ENCODE data around the gene NPHP4.
"Not testable (repeated sequence)": the region's sequence is repeated elsewhere in the genome, so short reads cannot be mapped to it uniquely, and the experiment has no call there.

NPHP4 gene

DNA sequence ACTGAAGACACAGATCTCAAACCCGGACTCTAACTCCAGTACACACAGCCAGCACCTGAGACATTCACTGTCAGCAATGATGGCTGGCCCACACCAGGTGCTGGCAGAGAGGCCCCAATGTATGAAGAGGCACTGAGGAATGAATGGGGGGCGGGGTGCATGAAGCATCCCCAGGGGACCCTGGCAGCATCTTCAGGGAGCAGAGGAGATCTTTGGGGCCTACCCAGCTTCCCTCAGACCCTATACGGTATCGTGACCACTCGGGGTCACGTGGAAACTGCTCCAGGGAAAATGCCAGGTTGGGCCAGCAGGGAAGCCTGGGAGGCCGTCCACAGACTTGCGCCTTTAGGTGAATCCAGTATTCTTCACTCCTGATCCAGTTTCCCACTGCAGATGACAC, 84.3 kb downstream of the NPHP4 start:
- DNase-seq, result no peak

DNA sequence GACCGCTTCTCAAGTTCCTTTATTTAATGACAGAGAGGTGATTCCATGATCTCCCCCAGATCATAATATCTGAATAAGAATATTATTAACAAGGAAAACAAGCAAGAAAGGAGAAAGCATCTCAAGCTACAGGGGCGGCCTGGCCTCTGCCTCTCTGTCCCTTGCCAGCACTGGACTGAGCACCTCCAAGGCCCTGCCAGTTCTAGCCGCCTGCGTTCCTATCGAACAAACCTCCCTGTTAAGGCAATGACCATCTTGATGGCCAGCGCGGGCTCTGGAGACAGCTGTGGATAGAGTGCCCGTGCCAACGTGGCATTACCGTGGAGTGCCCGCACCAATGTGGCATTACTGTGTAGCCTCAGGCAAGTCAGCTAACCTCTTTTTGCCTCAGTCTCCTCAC, 84.8 kb downstream of the NPHP4 start:
- DNase-seq, result no peak

DNA sequence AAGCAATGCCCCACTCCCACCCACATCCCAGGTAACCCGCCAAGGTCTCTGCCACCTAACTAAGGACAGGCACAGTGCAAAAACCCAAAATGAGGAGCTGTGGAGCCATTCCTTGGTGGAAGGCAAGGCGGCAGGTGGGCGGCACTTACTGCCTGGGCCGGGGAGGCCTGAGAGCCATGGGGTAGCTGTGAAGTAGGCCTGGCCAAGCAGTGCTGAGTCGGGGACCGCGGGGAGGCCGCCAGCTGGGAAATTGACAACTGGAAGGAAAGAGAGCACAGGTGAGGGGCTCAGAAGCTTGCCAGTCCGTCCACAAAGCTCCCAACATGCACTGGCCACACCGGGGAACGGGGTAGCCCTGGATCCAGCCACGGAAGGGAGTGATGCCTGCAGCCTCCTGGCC, 85.3 kb downstream of the NPHP4 start:
- DNase-seq, result no peak

DNA sequence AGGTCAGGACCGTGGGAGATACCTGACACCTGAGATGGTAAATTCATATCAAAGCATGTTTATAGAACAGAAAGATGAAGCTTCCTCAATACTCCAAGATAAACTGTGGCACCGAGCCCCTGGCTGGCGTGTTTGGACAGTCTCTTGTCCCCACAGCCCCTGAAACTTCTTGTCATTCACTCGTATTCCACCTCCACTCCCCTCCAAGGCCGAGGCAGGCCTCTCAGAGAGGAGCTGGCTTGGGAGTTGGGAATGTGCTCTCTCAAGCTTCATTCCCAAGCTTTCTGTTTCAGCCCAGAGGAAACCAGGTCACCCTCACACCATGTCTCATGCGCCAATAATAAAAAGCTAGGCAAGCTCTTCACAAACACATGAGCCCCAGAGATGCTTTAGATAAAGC, 86.1 kb downstream of the NPHP4 start:
- DNase-seq, result no peak

DNA sequence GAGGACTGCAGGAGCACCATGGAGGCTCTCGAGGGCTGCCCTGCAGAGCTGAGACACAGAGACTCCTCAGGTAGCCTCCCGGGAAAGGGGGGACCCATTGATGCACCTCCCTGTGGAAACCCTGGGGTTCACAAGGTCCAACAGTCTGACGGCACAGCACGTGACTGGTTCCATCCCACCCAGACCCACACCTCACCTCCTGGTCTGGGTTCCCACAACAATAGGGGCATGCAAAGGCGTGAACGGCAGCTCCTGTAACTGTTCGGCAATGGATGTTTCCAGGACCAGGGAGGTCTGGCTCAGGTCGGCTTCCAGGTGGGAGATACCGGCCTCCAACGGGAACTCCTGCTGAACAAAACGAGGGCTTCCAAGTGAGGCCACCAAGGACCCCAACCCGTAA, 86.8 kb downstream of the NPHP4 start:
- no peak for DNase-seq

DNA sequence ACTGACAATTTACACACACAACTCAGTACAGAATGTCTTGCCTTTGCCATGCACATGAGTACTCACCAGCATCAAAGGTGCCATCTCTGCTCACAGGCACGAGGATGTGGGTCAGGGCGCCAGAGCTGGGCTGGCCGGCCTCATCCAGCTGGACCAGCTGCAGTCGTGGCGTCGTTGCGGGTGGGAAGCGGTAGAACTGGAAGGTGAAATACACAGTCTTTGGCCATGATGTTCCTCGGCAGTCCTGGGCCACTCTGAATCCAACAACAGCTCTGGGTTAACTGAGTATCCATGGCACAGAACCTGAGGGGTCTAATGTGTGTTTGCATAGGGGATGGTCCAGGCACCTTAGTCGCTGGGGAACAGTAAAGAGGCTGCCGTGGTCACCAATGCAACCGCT, 87.7 kb downstream of the NPHP4 start:
- no peak for DNase-seq

DNA sequence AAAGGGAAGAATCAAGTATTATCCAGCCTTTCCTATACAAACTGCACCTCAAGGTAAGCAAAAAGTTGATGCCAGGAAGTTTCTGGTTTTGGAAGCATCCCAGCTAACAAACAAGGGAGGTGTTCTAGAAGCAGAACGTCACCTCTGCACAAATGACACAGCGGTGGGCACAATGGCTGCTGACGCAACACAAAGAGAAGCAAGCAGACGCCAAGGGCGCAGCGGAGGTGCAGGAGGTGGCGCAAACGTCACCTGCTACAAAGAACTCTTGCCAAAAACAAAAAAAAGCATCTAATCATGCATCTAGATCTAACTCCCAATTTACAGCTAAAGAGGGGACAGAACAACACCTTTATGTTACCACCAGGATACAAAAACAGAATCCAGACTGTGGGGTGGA, 88.5 kb downstream of the NPHP4 start:
- no peak for DNase-seq

DNA sequence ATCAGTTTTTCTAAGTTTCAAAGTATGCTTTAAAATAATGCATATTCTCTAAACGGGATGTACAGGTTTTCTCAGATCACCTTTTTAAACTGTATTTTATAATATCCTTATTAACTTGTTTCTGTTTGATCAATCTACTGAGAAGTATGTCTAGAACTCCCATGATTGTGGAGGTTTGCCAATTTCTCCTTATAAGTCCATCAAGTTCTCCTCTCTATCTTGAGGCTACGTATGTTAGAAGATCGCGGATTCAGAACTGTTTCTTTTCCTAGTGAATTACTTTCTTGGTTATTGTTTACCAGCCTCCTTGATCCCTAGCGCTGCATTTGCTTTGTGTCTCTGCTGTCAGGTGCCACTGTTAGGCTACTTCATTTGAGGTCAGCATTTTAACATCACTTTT, 89.2 kb downstream of the NPHP4 start:
- DNase-seq, result no peak

DNA sequence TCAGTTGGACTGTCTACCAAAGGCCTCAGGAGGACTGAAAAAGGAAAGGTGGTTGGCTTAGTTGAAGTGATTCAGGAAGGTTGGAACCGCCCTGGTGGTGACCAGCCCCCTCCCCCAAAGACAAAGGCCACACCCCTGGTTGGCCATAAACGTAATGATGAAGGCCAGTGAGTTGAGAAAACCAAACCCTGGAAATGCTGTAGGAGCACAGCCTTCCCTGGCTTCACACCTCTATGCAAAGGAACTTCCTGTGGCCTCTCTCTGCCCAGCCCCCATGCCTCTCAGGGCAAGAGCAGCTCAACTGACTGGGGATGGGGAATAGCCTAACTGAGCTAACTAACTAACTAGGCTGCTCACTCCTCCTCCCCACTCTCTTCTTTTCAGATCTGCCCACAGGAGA, 90.4 kb downstream of the NPHP4 start:
- DNase-seq, result no peak

DNA sequence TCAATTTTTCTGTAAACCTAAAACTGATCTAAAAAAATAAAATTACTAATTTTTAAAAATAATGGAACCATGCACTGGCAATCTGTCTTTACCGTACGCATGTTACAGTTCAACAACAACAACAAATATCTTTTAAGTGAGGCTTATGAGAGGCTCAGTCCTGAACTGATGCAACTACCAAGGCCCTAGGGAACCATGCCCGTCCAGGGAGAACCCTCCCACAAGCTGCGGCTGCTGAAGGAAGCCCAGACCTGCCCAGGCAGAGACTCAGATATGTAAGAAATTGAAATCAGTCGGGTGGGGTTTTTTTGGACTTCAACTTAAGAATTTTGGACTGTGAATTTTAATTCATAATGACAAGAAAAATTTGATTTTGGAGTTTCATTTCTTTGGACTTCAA, 91.1 kb downstream of the NPHP4 start:
- no peak for DNase-seq

DNA sequence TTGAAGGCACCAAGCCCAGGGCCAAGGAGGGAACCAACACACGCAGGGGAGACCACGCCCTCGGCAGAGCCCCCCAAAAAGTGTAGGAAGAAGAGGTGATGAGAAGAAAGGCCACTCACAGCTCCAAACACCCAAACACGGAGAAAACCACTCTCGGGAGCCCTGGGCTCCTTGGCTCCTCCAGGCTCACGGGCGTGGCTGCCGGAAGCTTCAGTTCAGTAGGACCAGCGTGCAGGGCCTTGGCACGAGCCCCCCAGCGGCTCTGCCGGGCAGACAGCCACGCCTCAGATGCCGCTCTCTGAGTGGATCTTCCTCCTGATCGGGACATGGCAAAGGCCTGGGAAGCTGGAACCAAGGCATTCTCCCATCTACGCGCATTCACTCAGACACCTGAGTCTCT, 94.0 kb downstream of the NPHP4 start:
- DNase-seq, result no peak

DNA sequence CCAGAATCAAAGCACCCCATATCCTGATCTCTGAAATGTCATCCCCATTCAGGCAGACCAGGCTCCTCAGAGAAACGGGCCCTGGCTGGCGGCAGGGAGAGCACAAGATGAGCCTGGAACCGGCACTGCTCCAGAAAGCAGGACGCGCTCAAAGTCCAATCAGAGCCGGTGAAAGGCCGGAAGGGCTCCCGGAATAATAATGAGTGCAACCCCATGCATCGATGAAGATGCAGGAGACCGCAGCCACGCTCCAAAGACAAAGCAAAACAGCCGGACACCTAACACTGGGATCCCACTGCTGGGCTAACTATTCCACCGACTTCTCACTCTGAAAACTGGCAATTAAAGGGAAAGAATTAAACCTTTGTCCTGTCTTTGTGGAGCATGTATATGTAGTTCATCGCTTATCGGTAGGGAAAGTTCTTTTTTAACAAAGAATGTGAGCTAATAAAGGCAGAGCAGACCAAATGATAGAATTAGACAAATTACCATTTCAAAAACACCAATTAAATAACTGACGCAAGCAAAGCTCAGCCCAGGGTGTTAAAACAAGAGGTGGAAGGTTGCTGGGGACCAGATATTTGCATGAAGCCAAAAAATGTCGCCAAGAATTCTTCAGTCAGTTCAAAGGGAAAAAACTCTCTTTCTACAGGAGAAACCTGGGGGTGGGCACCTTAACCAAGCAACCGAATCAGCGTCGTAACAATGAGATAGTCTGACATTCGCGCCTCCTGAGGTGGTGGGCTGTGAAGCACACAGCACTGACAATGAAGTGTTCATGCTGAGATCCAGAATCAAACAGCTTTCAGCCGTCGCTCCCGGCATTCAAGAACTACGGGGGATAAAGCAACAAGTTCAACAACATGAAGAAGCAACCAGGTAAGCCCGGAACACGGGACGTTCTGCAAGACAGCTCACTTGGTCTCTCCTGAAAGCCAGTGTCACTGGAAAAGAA, 95.2 kb downstream of the NPHP4 start:
- peak in 1 of 2 donors; percentile 16 for DNase-seq

DNA sequence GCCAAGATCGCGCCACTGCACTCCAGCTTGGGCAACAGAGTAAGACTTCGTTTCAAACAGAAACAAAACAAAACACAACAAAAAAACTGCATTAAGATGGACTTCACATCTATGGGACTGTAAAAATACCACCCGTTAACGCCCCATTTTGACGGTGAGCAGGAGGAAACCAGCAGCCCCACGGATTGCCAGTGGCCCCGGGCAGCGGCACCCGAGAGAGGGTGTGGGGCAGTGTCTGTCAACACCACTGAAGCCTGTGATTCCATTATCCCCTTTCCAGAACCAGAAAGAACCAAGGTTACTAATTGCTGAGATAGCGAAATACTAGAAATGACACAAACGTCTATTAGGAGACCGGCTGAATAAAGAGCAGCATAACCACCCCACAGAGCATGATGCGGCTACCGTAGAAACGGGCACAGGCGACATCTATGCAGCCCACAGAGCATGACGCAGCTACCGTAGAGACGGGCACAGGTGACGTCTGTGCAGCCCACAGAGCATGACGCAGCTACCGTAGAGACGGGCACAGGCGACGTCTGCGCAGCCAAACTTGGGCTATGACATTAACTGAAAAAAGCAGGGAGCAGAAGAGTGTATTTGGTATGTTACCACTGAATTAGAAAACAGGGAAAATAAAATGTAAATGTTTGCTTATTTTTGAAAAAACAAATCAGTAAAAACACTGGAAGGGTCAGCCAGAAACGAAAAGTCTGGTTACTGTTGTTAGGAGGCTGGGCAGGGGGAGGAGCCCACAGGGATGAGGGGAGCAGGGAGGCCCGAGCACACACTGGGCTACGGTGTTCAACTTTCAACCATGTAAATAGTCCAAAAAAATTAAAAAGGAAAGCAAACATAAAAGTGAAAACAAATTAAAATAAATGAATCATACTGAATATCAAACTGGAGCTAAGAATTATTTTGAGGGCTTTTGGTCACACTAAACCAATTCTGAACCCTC, 96.5 kb downstream of the NPHP4 start:
- DNase-seq, result no peak

DNA sequence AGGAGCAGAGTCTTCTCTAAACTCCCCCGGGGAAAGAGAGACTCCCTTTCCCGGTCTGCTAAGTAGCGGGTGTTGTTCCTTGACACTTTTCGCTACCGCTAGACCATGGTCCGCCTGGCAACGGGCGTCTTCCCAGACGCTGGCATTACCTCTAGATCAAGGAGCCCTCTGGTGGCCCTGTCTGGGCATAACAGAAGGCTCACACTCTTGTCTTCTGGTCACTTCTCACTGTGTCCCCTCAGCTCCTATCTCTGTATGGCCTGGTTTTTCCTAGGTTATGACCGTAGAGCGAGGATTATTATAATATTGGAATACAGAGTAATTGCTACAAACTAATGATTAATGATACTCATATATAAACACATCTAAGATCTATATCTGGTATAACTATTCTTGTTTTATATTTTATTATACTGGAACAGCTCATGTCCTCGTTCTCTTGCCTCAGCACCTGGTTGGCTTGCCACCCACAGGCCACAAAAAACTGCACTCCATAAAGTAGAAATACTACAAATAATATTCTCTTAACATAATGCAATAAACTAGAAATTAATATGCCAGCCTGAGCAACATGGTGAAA, 98.4 kb downstream of the NPHP4 start:
- DNase-seq, result not testable (repeated sequence)

DNA sequence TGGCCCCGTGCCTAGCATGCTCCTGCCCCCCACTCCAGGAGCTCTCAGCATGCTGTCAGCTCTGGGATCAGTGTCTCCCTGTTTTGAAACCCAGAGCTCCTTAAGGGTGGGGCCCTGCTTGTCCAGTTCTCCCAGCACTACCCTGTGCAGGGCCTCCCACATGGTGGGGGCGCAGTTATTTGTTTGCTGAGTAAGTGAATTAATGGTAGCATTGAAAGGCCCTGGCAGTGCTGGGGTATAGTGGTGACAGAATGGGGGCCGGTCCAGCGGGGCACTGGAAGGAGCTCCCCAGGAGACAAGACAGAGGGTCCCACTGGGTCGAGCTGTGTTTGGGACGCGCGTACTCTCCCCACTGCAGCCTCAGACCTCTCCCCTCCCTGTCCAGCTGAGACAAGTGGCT, 99.9 kb downstream of the NPHP4 start:
- DNase-seq, result no peak

DNA sequence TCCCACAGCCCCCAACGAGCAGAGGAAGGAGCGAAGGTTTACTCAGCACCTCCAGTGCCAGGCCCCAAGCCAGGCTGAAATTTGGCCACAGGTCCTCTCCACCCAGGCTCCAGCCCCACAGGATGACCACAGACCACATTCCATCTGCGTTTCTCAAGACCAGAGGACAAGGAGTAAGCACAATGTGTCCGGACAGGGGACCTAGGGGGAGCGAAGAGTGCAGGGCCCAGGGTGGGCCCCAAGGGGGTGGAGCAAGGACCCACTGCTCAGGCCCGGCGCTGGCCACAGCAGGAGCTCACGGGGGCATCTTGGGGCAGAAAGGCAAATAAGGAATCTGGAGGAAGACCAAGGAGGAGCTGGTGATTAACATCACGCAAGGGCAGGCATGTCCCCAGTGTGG, 100.5 kb downstream of the NPHP4 start:
- DNase-seq, result no peak

DNA sequence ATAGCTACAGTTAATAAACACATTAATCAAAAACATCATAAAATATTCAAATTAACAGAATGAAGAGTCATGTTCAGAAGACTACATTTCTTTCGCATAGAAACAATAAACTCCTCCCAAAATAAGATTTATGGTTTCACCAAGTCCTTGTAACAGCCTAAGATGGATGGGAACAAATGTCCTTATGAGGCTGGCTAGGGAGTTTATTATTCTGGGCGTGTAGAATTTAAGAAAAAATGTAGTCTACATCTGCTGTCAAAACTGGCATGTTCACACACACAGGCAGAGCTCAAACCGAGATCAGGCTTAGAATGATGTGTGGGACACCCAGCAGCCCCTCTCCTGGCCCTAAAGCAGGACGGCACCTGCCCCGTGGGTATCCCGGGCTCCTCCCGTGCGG, 101.1 kb downstream of the NPHP4 start:
- no peak for DNase-seq

DNA sequence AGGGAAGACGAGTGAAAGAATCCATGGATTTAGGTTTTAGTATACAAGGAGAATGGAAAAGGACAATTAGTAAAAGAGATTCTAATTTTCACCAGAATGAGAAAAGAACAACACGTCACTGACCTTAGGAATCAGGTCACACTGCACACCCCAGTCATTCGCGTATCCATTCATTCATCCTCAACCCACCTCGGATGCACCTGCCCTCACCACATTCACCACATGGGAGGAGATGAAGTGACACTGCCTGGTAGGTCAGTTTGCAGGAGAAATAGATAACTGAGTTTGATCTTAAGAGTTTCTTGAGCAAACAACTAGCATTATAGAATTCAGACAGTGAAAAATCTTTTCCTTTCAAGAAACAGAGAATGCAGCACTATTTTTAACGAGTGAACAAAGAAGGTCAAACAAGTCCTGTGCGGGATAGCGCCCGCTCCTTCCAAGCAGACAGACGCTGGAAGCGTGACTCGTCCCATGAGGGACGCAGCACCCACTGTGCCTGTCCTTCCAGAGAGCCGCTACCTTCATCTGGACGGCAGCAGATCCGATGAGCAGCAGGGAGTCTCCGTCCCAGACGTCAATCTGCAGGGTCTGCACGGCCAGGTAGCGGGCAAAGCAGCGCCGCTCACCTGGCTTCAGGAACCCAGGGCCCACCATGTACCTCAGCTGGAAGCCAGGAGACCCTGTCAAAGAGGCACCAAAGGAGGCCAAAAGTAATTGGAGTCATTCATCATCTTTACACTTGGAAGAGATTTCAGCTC, 101.7 kb downstream of the NPHP4 start:
- no peak for DNase-seq

DNA sequence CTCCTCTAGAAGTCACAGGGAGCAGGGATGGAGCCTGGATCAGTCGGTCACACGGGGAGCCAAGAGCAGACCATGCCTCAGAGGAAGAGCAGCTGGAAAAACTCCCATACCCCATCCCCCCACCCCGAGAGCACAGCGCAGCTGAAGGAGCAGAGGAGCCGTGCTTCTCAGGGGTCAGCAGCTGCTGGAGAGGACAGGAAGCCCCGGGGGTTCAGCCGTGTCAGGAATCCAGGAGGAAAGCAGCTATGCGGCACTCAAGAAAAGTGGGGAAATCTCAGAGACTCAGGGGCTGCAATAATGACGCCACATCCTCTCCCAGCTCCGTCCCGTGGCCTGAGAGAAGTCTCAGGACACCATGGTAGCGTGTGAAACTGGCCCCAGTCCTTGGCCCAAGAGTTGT, 102.3 kb downstream of the NPHP4 start:
- no peak for DNase-seq

DNA sequence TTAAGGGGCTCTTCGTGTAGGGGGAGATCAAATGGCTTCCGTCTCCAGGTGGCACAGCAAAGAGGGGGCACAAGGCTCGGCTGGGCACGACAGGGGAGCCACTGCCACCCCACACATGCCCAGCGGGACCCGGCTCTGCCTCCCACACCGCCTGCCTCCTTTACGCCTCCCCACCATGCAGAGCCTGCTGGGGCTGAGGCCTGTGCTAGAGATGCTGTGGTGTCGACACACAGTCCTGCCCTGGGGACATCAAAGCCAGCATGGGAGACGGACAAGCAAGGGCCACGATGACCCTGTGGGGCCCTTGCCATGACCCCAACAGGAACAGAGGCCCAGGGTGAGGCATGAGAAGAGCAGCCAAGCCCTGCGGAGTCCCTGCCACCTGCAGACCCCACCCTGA, 102.8 kb downstream of the NPHP4 start:
- DNase-seq, result no peak

DNA sequence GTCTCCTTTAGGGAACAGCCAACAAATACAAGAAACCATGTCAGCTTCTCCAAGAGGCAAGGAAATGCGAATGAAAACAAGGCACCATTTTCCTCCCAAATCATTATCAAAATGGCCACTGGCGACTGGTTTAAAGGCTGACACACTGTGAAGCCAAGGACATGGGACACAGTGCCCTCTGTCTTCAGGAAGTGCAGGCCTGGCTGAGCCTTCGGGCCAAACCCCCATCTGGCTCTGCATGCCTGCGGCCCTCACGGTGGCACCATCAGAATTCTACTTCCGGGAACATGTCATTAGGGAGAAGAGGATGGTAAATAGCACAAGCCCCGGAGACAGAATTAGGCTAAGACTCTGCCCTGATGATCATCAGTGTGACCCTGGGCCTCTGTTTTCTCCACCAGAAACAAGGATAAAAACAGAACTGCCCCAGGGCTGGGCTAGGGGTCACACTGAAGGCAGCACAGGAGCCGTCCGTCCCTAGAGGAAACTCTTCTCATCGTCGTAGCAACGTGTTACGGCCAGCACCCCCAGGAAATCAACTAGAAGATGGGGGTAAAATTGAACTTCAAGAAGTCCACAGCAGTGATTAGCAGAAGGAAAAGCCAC, 103.5 kb downstream of the NPHP4 start:
- peak in 1 of 2 donors; percentile 5 for DNase-seq

DNA sequence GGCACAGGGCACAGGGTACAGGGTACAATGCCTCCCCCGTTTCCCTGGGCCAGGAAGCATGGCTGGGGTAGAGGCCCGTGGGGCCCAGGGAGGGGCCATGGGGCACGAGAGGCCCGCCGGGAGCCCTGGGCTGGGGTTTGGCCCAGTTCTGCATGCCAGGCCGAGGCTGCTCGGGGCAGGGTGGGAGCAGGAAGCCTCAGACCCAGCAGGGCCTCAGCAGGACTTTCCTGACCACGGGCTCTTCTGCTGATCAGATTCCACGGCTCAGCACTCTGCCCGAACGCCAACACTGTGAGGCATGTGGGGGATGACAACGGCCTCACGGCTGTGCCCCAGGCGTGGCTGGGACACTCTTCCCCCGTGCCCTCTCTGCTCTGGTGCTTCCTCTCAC, 104.3 kb downstream of the NPHP4 start:
- DNase-seq, result no peak
